HAP-1 (cell line): ENCODE results near the gene WBP1L.

ENCODE experiments used
- DNase-seq, 2 experiments: peaks; one replicate each; pipeline ENCODE4 v3.0.0-alpha.2; 2016 to 2020; ENCODE audit warnings: low spot score in 2 of 2
- H3K27me3 ChIP-seq: fragments of 250-450 bp; sonication (Bioruptor Pico); 2 replicates; pipeline ENCODE4 v1.5.1; 2020; ENCODE audit warnings: low read depth, mild to moderate bottlenecking, moderate library complexity
- H3K36me3 ChIP-seq: fragments of 250-450 bp; sonication (Bioruptor Pico); replicated peaks from 2 replicates; pipeline ENCODE4 v1.5.1; 2020; ENCODE audit warnings: mild to moderate bottlenecking
- H3K4me1 ChIP-seq: fragments of 250-450 bp; sonication (Bioruptor Pico); 2 replicates; pipeline ENCODE4 v1.5.1; 2020; ENCODE audit warnings: mild to moderate bottlenecking
- H3K4me3 ChIP-seq: fragments of 250-450 bp; sonication (Bioruptor Pico); 2 replicates; pipeline ENCODE4 v1.5.1; 2020; ENCODE audit warnings: mild to moderate bottlenecking, moderate library complexity
- H3K9me3 ChIP-seq: fragments of 250-450 bp; sonication (Bioruptor Pico); 2 replicates; pipeline ENCODE4 v1.5.1; 2020; ENCODE audit warnings: mild to moderate bottlenecking, moderate library complexity
- in situ Hi-C: fragments of 300-500 bp; cut with MboI; formaldehyde crosslinking; loops from 3 replicates; pipeline ENCODE4 v1.14.3; 2020; ENCODE audit warnings: low sequenced_read_pairs, inconsistent platforms, mixed read lengths

The WBP1L gene

GRCh38 chr10:102773986-102774385 lies 30.2 kb downstream of the WBP1L start:
- no peaks in the 10 kb centered on the region for H3K27me3 ChIP-seq
- peaks cover 9% of the 10 kb centered on the region for H3K4me1 ChIP-seq
- no peaks in the 10 kb centered on the region for H3K9me3 ChIP-seq
- H3K36me3 ChIP-seq = no peaks in the 10 kb centered on the region; the same call in 1 of the 2 replicates
- no peak overlapping the region for H3K4me3 ChIP-seq
- DNase-seq = no peak
- in situ Hi-C loops = no loop called here

DNA sequence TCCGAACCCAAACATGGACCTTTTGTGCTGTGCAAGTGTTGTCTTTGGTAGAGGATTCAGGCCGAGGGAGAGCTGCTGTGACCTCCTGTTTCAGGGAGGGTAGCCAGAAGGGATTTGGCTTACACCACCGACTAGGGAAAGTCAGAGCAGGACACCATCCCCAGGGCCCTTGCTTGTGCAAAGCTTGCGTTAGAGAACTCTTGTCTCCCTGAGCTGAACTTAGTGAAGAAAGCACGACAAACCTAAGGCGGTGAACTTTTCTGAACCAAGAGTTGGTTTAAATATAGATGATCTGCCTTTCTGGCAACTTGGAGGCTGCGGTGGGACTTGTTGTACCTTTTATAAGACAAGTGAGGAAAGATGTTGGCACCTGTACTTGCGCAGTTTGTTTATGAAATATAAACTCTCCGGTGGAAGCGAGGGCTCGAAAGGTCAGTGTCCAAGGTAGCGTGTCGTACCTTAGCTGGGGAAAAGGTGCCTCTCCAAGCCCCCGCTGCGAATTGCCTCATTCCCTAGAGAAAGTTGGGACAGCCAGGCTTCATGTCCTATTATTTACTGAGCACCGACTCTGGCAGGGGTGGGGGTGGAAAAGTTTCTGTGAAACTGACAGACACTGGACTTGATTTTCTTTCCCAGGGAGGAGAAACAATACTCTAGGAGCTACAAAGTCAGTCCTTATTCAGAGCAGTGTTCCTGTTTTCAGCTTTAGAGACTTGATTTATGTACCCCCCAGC lies 31.6 kb downstream of the WBP1L start:
- Histone ChIP-seq H3K4me3 (no peak overlapping the region), H3K9me3 (no peaks in the 10 kb centered on the region), H3K36me3 (no peaks in the 10 kb centered on the region; the same call in 1 of the 2 replicates), H3K27me3 (no peaks in the 10 kb centered on the region), H3K4me1 (peaks cover 9% of the 10 kb centered on the region)
- in situ Hi-C loops = no loop called here
- no peak for DNase-seq

DNA sequence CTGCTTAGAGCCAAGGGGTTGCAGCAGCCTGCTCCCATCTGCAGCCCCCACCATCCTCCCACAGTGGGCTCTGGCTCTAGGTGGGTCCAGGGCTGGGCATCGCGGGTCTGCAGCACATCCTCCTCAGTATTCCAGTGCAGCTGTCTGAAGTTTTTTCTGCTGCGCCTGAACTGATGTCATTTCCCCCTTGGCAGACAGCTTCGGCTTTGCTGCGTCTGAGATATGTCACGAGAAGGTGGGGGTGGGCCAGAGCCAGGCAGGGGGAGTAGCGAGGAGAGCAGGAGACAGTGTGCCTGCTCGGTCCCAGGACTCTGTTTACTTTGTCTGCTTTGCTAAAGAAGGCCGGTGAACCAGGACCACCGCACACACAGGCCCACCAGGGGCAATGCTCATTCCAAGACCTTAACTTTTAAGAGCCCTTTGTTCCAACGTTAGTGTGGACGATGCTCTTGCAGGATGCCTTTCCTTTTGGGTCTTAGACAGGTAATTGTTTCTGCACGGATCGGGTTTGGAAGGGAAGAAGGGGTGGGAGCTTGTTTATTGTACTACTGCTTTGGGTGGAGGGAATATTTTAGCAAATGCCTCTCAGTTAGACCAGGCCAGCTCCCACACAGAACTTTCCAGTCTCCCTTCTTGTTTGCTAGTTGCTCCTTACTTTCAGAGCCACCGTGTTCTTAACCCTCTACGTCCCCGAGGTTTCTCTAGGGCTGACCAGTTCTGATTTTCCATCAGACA lies 32.4 kb downstream of the WBP1L start:
- H3K9me3 ChIP-seq = no peaks in the 10 kb centered on the region
- DNase-seq = no peak
- no peaks in the 10 kb centered on the region; the same call in 1 of the 2 replicates for H3K36me3 ChIP-seq
- H3K4me3 ChIP-seq = no peak overlapping the region
- H3K4me1 ChIP-seq = peaks cover 9% of the 10 kb centered on the region
- no peaks in the 10 kb centered on the region for H3K27me3 ChIP-seq
- in situ Hi-C loops = no loop called here

GRCh38 chr10:102776779-102777456 lies 33.2 kb downstream of the WBP1L start:
- H3K4me1 ChIP-seq = peaks cover 9% of the 10 kb centered on the region
- no peak overlapping the region for H3K4me3 ChIP-seq
- peak; percentile 28 to 59 for DNase-seq
- no peaks in the 10 kb centered on the region; the same call in 1 of the 2 replicates for H3K36me3 ChIP-seq
- no peaks in the 10 kb centered on the region for H3K9me3 ChIP-seq
- H3K27me3 ChIP-seq = no peaks in the 10 kb centered on the region
- in situ Hi-C loops = no loop called here

GRCh38 chr10:102777711-102778453 lies 34.1 kb downstream of the WBP1L start:
- no peaks in the 10 kb centered on the region for H3K27me3 ChIP-seq
- H3K36me3 ChIP-seq = no peaks in the 10 kb centered on the region; the same call in 1 of the 2 replicates
- no peaks in the 10 kb centered on the region for H3K9me3 ChIP-seq
- peaks cover 9% of the 10 kb centered on the region for H3K4me1 ChIP-seq
- no peak for DNase-seq
- no peak overlapping the region for H3K4me3 ChIP-seq
- in situ Hi-C loops = no loop called here

DNA sequence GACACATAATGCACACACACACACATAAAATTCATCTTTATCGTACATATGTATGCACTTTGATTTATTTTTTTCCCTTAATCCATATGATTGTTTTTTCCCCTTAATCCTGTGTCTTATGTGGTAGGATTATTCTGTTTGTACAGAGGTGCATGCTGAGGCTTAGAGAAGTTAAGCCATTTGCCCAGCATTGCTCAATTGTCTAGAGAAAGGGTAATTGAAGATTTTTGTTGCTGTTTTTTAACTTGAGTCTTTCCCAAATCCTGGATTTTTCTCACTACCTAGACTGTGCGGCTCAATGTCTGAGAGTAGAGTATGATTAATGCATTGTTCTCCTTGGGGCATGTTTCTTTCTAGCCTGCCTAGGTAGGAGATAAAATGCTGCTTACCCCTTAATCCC lies 35.0 kb downstream of the WBP1L start:
- H3K9me3 ChIP-seq = no peaks in the 10 kb centered on the region
- DNase-seq = no peak
- peaks cover 9% of the 10 kb centered on the region for H3K4me1 ChIP-seq
- H3K27me3 ChIP-seq = no peaks in the 10 kb centered on the region
- H3K36me3 ChIP-seq = no peaks in the 10 kb centered on the region; the same call in 1 of the 2 replicates
- no peak overlapping the region for H3K4me3 ChIP-seq
- in situ Hi-C loops = no loop called here

DNA sequence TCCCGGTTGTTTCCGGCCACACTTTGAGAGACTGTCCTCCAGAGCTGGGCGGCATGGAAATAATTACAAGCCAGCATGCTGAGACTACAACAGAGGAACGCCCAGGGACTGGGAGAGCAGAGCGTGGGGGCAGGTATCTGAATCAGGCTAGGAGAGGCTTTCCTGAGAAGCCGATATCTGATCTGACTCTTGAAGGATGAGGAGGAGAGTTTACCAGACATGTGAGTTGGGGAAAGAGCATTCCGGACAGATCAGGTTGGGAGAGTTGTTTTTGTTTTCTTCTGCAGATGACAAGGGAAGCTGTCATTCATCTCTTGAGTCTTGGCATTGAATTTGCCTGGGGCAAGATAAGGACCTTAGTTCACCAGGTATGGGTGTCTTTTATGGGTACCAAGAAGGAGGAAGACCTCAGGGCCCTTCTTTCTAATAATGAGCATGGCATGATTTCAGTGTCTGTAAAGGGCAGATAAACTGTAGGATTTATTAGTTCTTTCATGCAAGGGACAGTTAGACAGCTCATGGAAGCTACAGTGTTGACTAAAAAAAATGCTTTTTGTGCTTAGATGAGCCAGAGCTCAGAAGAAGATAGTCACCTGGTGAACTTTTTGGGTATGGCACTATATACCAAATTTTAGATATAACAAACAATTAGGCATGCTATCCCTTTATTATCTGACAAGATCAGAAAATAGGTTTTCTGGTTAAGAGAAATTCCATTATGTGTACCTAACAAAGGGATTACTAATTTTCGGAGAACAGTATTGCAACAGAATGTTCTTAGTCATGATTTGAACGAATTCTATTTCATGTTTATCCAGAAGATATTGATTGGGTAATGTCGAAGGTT lies 36.2 kb downstream of the WBP1L start:
- H3K4me1 ChIP-seq = peaks cover 9% of the 10 kb centered on the region
- DNase-seq = no peak
- H3K9me3 ChIP-seq = no peaks in the 10 kb centered on the region
- H3K4me3 ChIP-seq = no peak overlapping the region
- no peaks in the 10 kb centered on the region; the same call in 1 of the 2 replicates for H3K36me3 ChIP-seq
- in situ Hi-C loops = no loop called here
- H3K27me3 ChIP-seq = no peaks in the 10 kb centered on the region

DNA sequence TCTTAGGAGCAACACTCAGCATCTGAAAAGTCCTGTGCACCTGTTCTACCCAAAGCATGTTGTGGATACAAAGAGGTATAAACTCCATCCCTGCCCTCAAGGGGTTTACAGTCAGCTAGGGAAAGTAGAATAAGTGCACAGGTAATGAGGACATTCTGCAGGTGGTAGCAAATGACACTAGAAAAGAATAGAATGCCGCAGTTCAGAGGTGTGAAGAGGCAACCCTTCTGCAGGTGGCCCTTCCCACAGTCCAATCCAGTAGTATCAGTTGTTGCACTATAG lies 36.7 kb downstream of the WBP1L start:
- Histone ChIP-seq H3K4me1 (peaks cover 9% of the 10 kb centered on the region), H3K36me3 (no peaks in the 10 kb centered on the region), H3K4me3 (no peak overlapping the region), H3K27me3 (no peaks in the 10 kb centered on the region), H3K9me3 (no peaks in the 10 kb centered on the region)
- no peak for DNase-seq
- in situ Hi-C loops = no loop called here

DNA sequence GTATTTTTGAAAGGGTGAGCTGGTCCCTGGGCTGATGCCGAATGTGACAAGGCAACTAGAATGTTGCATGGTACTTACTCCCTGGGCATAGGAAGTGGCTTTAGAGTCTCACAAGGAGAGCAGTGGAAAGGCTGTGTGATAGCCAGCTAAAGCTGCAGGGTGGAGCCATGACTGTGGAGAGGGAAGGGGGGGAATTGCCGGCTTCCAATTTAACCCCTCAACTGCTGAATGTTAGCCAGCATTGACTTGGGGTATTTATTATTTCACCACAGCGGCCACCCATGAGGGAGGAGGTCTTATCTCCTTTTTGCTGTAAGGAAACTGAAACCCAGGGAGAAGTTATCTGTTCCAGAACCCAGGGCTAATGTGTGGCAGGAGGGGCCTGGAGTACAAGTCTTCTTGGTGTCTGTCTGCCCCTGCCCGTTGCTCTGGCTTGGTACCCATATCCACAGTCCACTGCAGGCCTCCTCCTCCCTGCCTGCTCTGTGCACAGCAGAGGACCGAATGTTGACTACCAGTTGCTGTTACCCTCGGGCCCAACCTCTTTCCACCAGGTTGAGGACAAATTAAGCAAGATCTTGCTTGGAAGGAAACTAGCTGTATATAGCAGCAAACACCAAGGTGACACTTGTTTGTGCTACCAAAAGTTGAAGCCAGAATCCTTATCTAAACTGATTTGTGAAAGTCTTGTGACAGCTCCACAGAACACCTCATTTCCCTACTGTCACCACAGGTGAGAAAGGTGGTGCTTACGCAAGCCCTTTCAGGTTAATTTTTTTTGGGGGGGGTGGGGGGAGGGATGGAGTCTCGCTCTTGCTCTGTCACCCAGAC lies 37.6 kb downstream of the WBP1L start:
- DNase-seq = no peak
- Histone ChIP-seq H3K4me1 (peaks cover 6% of the 10 kb centered on the region), H3K27me3 (no peaks in the 10 kb centered on the region), H3K9me3 (no peaks in the 10 kb centered on the region), H3K36me3 (no peaks in the 10 kb centered on the region), H3K4me3 (no peak overlapping the region)
- in situ Hi-C loops = no loop called here

GRCh38 chr10:102781921-102782557 lies 38.3 kb downstream of the WBP1L start:
- in situ Hi-C loops = no loop called here
- Histone ChIP-seq H3K4me1 (no peaks in the 10 kb centered on the region; the same call in 1 of the 2 replicates), H3K4me3 (no peak overlapping the region), H3K9me3 (no peaks in the 10 kb centered on the region), H3K27me3 (no peaks in the 10 kb centered on the region), H3K36me3 (no peaks in the 10 kb centered on the region)
- DNase-seq = no peak

DNA sequence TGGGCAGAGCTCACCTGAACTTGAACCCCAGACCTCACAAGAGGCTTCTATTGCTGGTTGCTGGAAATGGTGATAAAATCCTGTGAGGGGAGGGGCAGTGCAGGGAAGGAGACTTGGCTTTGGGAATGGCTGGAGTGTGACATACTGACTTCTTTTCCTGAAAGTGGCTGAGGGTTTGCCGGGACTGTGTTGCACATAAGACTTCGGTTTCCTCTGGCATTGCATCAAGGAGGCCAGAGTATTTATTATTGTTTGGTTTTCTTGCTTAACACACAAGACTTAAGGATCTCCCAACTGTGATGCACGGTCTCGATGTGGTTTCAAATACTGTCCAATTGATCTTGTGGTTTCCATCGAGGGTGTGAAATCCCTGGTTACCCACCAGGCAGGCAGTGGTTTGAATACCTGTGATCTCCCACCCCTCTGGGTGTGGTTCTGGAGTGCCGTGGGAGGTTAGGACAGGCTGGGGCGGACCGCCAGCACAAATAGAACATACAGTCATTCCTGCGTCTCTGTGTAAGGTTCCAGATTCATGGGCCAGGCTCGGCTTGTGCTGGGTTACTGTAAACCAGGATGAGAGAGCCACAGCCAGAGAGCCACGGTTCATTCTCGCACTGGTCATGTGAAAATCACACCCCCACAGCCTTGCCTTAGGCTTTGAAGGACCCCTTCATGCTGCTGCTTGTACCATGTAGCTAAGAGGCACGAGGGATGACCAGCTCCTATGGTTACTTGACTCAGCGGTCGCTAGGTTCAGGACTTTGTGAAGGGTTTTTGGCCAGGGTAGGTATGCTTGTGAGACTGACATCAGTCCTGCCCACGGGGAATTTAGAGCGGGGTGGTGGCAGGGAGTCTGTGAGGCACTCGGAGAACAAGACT lies 39.2 kb downstream of the WBP1L start:
- H3K4me3 ChIP-seq = no peak overlapping the region

More for the DNA sequence above, 39.2 kb downstream of the WBP1L start:
- DNase-seq = no peak
- in situ Hi-C loops = no loop called here
- H3K9me3 ChIP-seq = no peaks in the 10 kb centered on the region
- H3K4me1 ChIP-seq = no peaks in the 10 kb centered on the region; the same call in 1 of the 2 replicates
- H3K27me3 ChIP-seq = no peaks in the 10 kb centered on the region
- no peaks in the 10 kb centered on the region for H3K36me3 ChIP-seq
